Adipocyte (in vitro differentiated cells): Measurements from ENCODE around the gene PSMD11.

Experiments used
- DNase-seq: peaks from one replicate; pipeline ENCODE4 v3.0.0-alpha.2; 2015; ENCODE audit warnings: low read depth
- H3K27me3 ChIP-seq: replicated peaks from 2 replicates; pipeline ENCODE4 v1.7.0; 2013; ENCODE audit warnings: mild to moderate bottlenecking, low read length, moderate library complexity; ENCODE audit not compliant: control insufficient read depth, insufficient read depth
- H3K36me3 ChIP-seq: 2 replicates; pipeline ENCODE4 v1.7.0; 2013; ENCODE audit warnings: low read length, mild to moderate bottlenecking, moderate library complexity; ENCODE audit not compliant: control insufficient read depth, insufficient read depth, severe bottlenecking
- H3K4me1 ChIP-seq: 2 replicates; pipeline ENCODE4 v1.7.0; 2013; ENCODE audit warnings: mild to moderate bottlenecking, low read length, moderate library complexity; ENCODE audit not compliant: control insufficient read depth, insufficient read depth
- H3K4me3 ChIP-seq: 2 replicates; pipeline ENCODE4 v1.7.0; 2013; ENCODE audit warnings: mild to moderate bottlenecking, low read length, moderate library complexity
- H3K9ac ChIP-seq: 2 replicates; pipeline ENCODE4 v1.7.0; 2013; ENCODE audit warnings: mild to moderate bottlenecking, low read length, moderate library complexity
- H3K9me3 ChIP-seq: 2 replicates; pipeline ENCODE4 v1.7.0; 2013; ENCODE audit warnings: mild to moderate bottlenecking, low read length, moderate library complexity; ENCODE audit not compliant: control insufficient read depth

The PSMD11 gene

GRCh38 chr17:32485261-32486110, 41.2 kb downstream of the PSMD11 start:
- Histone ChIP-seq H3K9ac (peak overlapping the region; percentile 58), H3K9me3 (no peaks in the 10 kb centered on the region), H3K27me3 (no peaks in the 10 kb centered on the region), H3K4me3 (peak overlapping the region; percentile 75), H3K36me3 (peaks cover 23% of the 10 kb centered on the region), H3K4me1 (peaks cover 25% of the 10 kb centered on the region)
- DNase-seq, result no peak

GRCh38 chr17:32486111-32486700, 41.9 kb downstream of the PSMD11 start:
- peak overlapping the region; percentile 64 for H3K9ac ChIP-seq
- H3K4me3 ChIP-seq, result peak overlapping the region; percentile 75
- no peaks in the 10 kb centered on the region for H3K9me3 ChIP-seq
- H3K36me3 ChIP-seq, result peaks cover 15% of the 10 kb centered on the region
- no peaks in the 10 kb centered on the region for H3K27me3 ChIP-seq
- peaks cover 25% of the 10 kb centered on the region for H3K4me1 ChIP-seq
- peak; percentile 88 for DNase-seq

- Histone ChIP-seq H3K9ac (peak within 1 kb of the TSS; percentile 64), H3K36me3 (peaks cover 9% of the 10 kb centered on the region), H3K4me3 (peak within 1 kb of the TSS; percentile 83), H3K27me3 (no peaks in the 10 kb centered on the region), H3K9me3 (no peaks in the 10 kb centered on the region), H3K4me1 (peaks cover 25% of the 10 kb centered on the region)
- peak; percentile 83 for DNase-seq
Measured at GRCh38 chr17:32486701-32487472, 42.6 kb downstream of the PSMD11 start, which contains the start of gene CDK5R1. Gene CDK5R1 (plus strand): TSS chr17:32486993. CDS start chr17:32487621, 628 bp downstream.

- Histone ChIP-seq H3K27me3 (no peaks in the 10 kb centered on the region), H3K9ac (peak overlapping the region; percentile 61), H3K9me3 (no peaks in the 10 kb centered on the region), H3K4me3 (peak overlapping the region; percentile 83), H3K4me1 (peaks cover 25% of the 10 kb centered on the region), H3K36me3 (peaks cover 1% of the 10 kb centered on the region)
- DNase-seq, result peak; percentile 25
Measured at GRCh38 chr17:32487473-32488176, 43.3 kb downstream of the PSMD11 start.

GRCh38 chr17:32488177-32488542, 43.9 kb downstream of the PSMD11 start:
- Histone ChIP-seq H3K4me3 (peak overlapping the region; percentile 83), H3K36me3 (no peaks in the 10 kb centered on the region), H3K4me1 (peaks cover 21% of the 10 kb centered on the region), H3K27me3 (no peaks in the 10 kb centered on the region), H3K9me3 (no peaks in the 10 kb centered on the region), H3K9ac (no peak overlapping the region)
- no peak for DNase-seq

- Histone ChIP-seq H3K4me1 (peaks cover 17% of the 10 kb centered on the region), H3K9me3 (no peaks in the 10 kb centered on the region), H3K36me3 (no peaks in the 10 kb centered on the region), H3K4me3 (peak overlapping the region; percentile 83), H3K9ac (no peak overlapping the region), H3K27me3 (no peaks in the 10 kb centered on the region)
- DNase-seq, result no peak
Measured at GRCh38 chr17:32488604-32489180, 44.4 kb downstream of the PSMD11 start.

- Histone ChIP-seq H3K4me1 (peaks cover 11% of the 10 kb centered on the region), H3K4me3 (no peak overlapping the region), H3K27me3 (no peaks in the 10 kb centered on the region), H3K9me3 (no peaks in the 10 kb centered on the region), H3K36me3 (no peaks in the 10 kb centered on the region), H3K9ac (no peak overlapping the region)
- no peak for DNase-seq
Measured at GRCh38 chr17:32489320-32490100, 45.2 kb downstream of the PSMD11 start.

GRCh38 chr17:32490101-32490482, 45.8 kb downstream of the PSMD11 start:
- DNase-seq, result no peak
- Histone ChIP-seq H3K36me3 (no peaks in the 10 kb centered on the region), H3K9me3 (no peaks in the 10 kb centered on the region), H3K27me3 (no peaks in the 10 kb centered on the region), H3K9ac (no peak overlapping the region), H3K4me3 (no peak overlapping the region), H3K4me1 (peaks cover 11% of the 10 kb centered on the region)

GRCh38 chr17:32491371-32492263, 47.3 kb downstream of the PSMD11 start:
- no peaks in the 10 kb centered on the region for H3K27me3 ChIP-seq
- H3K36me3 ChIP-seq, result no peaks in the 10 kb centered on the region
- H3K4me3 ChIP-seq, result no peak overlapping the region
- no peak for DNase-seq
- no peak overlapping the region for H3K9ac ChIP-seq
- no peaks in the 10 kb centered on the region for H3K9me3 ChIP-seq
- H3K4me1 ChIP-seq, result peaks cover 15% of the 10 kb centered on the region
